Nephron (organoid): Measurements from ENCODE around the gene CYP26C1.

Experiments used
- H3K27ac Mint-ChIP-seq, 3 experiments: 2 replicates each; pipeline ENCODE4 v1.8.0; 2020; ENCODE audit warnings: mixed read lengths in 3 of 3, mild to moderate bottlenecking in 2 of 3, moderate library complexity in 1 of 3
- H3K27me3 Mint-ChIP-seq: 2 replicates; pipeline ENCODE4 v1.8.0; 2021; ENCODE audit warnings: low read depth, mild to moderate bottlenecking, moderate library complexity, mixed read lengths
- H3K36me3 Mint-ChIP-seq: 2 replicates; pipeline ENCODE4 v1.8.0; 2020; ENCODE audit warnings: low read depth, mixed read lengths
- H3K4me1 Mint-ChIP-seq: 2 replicates; pipeline ENCODE4 v1.8.0; 2020; ENCODE audit warnings: mixed read lengths
- H3K4me3 Mint-ChIP-seq, 3 experiments: 2 replicates each; pipeline ENCODE4 v1.8.0; 2020; ENCODE audit warnings: mild to moderate bottlenecking in 3 of 3, mixed read lengths in 3 of 3, moderate library complexity in 2 of 3
- H3K9me3 Mint-ChIP-seq: 2 replicates; pipeline ENCODE4 v1.8.0; 2020; ENCODE audit warnings: mixed read lengths
- TF ChIP-seq, protein P1 (sequence below), 3 experiments: fragments of 200-600 bp; sonication (generic); IDR thresholded peaks; one replicate each; pipeline ENCODE4 v1.5.0; 2021; ENCODE audit warnings: antibody characterized with exemption in 3 of 3; ENCODE audit not compliant: unreplicated experiment in 3 of 3

Gene CYP26C1

DNA sequence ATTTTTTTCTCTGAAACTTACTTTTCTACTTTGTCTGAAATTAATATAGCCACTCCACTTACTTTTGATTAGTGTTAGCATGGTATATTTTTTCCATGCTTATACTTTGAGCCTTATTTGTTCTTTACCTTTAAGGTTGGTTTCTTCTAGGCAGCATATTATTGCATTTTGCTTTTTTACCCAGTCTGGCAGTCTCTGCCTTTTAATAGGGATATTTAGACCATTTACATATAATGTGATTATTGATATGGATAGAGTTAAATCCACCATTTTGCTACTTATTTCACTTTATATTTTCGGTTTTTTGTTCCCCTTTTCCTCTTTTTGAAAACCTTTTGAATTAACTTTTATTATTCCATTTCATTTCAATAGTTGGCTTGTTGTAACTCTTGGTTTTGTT lies 43.4 kb downstream of the CYP26C1 start:
- Mint-ChIP-seq H3K27me3 (no peaks in the 10 kb centered on the region), H3K4me1 (no peaks in the 10 kb centered on the region), H3K36me3 (peaks cover 4% of the 10 kb centered on the region), H3K9me3 (peaks cover 23% of the 10 kb centered on the region), H3K4me3 (no peak overlapping the region), H3K27ac (no peak overlapping the region)
- TF ChIP-seq, protein P1, sequence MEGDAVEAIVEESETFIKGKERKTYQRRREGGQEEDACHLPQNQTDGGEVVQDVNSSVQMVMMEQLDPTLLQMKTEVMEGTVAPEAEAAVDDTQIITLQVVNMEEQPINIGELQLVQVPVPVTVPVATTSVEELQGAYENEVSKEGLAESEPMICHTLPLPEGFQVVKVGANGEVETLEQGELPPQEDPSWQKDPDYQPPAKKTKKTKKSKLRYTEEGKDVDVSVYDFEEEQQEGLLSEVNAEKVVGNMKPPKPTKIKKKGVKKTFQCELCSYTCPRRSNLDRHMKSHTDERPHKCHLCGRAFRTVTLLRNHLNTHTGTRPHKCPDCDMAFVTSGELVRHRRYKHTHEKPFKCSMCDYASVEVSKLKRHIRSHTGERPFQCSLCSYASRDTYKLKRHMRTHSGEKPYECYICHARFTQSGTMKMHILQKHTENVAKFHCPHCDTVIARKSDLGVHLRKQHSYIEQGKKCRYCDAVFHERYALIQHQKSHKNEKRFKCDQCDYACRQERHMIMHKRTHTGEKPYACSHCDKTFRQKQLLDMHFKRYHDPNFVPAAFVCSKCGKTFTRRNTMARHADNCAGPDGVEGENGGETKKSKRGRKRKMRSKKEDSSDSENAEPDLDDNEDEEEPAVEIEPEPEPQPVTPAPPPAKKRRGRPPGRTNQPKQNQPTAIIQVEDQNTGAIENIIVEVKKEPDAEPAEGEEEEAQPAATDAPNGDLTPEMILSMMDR (IDR thresholded peaks at IDR 0.05; ENCODE audit: unreplicated experiment in 3 of 3) = no peak

DNA sequence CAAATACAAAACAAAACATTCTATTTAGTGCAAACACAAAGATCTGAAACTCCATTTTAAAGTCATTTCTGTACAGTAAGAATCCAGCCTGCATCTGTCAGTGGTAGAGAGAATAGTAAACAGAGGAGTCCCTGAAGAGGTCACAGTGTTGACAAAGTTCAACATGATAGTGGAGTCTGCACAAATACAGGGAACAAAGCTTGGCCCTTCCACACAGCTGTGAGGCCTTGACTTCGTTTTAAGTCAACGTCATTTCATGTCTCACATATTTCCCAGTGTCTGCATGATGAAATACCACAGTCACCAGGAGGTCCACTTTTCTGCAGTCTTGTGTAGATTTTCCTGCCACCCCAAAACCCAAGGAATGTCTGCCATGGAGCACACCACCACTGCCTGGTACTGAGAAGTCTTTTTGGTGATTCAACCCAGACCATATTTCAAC lies 46.1 kb downstream of the CYP26C1 start:
- no peak overlapping the region for H3K4me3 Mint-ChIP-seq
- peaks cover 29% of the 10 kb centered on the region for H3K9me3 Mint-ChIP-seq
- H3K4me1 Mint-ChIP-seq = no peaks in the 10 kb centered on the region
- H3K36me3 Mint-ChIP-seq = peaks cover 4% of the 10 kb centered on the region
- no peaks in the 10 kb centered on the region for H3K27me3 Mint-ChIP-seq
- TF ChIP-seq, protein P1 (IDR thresholded peaks at IDR 0.05; ENCODE audit: unreplicated experiment in 3 of 3) = no peak
- no peak overlapping the region for H3K27ac Mint-ChIP-seq

DNA sequence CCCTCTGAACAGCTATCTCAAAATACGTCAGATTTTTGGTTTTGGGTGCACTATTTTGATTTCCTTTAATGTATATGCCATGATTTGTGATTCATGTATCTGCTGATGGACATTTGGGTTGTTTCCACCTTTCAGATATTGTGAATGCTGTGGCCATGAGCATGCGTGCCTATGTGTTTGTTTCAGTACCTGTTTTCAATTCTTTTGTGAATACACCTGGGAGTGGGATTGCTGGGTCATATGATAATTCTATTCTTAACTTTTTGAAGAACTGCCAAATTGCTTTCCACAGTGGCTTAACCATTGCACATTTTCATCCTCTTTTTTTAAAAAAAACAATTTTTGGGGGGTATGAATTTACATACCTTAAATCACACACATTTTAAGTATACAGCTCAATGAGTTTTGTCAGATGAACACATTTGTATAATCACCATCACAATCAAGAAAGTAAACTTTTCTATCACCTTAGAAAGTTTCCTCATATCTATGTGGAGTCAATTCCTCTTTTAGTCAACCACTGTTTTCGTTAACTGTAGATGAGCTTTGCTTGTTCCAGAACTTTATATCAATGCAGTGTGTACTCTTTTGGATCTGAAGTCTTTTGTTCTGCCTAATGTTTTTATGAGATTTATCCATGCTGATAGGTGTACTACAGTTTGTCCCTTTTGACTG lies 50.0 kb downstream of the CYP26C1 start:
- Mint-ChIP-seq H3K36me3 (no peaks in the 10 kb centered on the region), H3K4me3 (no peak overlapping the region), H3K27me3 (no peaks in the 10 kb centered on the region), H3K4me1 (no peaks in the 10 kb centered on the region), H3K9me3 (peaks cover 22% of the 10 kb centered on the region), H3K27ac (no peak overlapping the region)
- TF ChIP-seq, protein P1 (IDR thresholded peaks at IDR 0.05; ENCODE audit: unreplicated experiment in 3 of 3) = no peak

DNA sequence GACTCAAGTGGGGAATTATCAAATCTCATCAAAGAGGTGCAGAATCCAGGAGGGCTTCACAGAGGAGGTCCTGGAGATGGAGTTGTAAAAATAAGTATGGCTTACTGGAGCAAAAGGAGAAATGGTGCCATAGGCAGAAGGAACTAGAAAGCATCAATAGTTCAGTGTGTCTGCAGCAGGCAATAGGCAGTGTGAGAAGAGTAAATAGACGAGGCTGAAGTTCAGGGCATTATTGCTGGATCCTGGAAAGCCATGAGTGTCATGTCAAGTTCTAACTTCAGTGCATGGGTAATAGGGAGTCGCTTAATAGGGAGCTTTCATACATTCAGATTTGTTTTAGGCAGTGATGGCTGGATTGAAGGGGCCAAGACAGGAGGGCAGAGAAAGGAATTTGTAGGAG lies 52.4 kb downstream of the CYP26C1 start:
- H3K27me3 Mint-ChIP-seq = no peaks in the 10 kb centered on the region
- no peak overlapping the region for H3K27ac Mint-ChIP-seq
- peaks cover 2% of the 10 kb centered on the region for H3K4me1 Mint-ChIP-seq
- peaks cover 16% of the 10 kb centered on the region for H3K9me3 Mint-ChIP-seq
- TF ChIP-seq, protein P1 (IDR thresholded peaks at IDR 0.05; ENCODE audit: unreplicated experiment in 3 of 3) = no peak
- no peaks in the 10 kb centered on the region for H3K36me3 Mint-ChIP-seq
- H3K4me3 Mint-ChIP-seq = no peak overlapping the region

DNA sequence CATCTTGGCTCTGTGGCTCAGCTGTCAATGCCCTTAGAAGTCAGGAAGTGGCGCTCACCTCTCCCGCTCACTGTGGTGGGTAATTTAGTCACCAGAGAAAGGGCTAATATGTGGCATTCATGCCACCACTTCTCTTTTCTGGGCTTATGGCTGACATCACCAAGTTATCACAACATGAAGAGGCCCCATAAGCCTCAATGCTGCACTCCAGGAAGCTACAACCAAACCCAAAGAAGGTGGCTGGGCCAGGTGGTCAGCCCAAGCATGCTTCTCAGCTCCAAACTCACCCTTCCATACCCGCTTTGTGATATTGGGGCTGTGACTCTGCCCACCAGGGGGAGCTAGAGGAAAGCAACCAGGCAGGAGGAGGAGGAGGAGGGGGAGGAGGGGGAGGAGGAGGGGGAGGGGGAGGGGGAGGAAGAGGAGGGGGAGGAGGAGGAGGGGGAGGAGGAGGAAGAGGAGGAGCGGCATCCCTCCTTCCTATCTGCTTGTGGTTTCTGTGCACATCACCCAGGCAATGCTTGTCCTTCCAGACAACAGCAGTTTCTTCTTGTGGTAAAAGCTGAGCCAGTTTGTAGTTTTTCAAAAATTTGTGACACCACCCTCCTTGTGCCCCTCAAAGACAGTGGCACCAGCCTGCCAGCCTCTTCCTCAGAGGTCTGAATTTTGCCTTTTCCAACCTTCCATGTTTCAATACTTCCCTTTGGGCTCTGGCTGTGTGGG lies 55.2 kb downstream of the CYP26C1 start:
- H3K4me3 Mint-ChIP-seq = no peak overlapping the region
- peaks cover 7% of the 10 kb centered on the region for H3K27me3 Mint-ChIP-seq
- TF ChIP-seq, protein P1 (IDR thresholded peaks at IDR 0.05; ENCODE audit: unreplicated experiment in 3 of 3) = peak in 2 of 3 experiments; percentile 10 to 20
- H3K36me3 Mint-ChIP-seq = no peaks in the 10 kb centered on the region
- H3K27ac Mint-ChIP-seq = no peak overlapping the region
- H3K4me1 Mint-ChIP-seq = peaks cover 4% of the 10 kb centered on the region
- H3K9me3 Mint-ChIP-seq = peaks cover 4% of the 10 kb centered on the region
